ENCODE data around the gene PTPRN2. TPM values are rescaled to one million over a fixed set of nuclear protein-coding genes. Genes with fewer than 3 reads are reported as not detected.

Gene PTPRN2
- total and polyA plus RNA-seq, 2 of the 13 experiments (the other 11 are each of a cell fraction or from before 2014, with no cell fraction given) = 2.5 to 24.2 TPM

DNA sequence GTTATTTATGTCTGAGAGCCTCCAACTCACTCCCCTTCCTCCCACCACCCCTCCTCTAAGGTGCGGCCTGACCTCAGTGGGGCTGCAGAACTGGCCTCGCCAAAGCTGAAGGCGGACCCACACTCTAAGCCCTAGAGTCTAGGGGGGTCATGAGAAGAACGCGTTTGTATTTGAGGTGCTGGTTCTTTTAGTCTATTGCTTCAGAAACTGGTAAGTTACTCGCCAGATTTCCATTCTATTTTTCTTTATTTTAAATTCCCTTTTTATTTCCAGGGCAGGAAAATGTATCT, 893.3 kb downstream of the PTPRN2 start (continued):
- TF ChIP-seq, protein P1, sequence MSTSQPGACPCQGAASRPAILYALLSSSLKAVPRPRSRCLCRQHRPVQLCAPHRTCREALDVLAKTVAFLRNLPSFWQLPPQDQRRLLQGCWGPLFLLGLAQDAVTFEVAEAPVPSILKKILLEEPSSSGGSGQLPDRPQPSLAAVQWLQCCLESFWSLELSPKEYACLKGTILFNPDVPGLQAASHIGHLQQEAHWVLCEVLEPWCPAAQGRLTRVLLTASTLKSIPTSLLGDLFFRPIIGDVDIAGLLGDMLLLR (CRISPR knock-in tag; IDR thresholded peaks at IDR 0.05) = no peak
- TF ChIP-seq SALL1 (CRISPR knock-in tag; IDR thresholded peaks at IDR 0.05) = no peak
- TF ChIP-seq ZNF574 (CRISPR knock-in tag; IDR thresholded peaks at IDR 0.05) = no peak
- no peak for TF ChIP-seq ERF (CRISPR knock-in tag; IDR thresholded peaks at IDR 0.05)
- TF ChIP-seq ZNF619 (CRISPR knock-in tag; IDR thresholded peaks at IDR 0.05) = no peak
- no peak for TF ChIP-seq ZNF12 (CRISPR knock-in tag; IDR thresholded peaks at IDR 0.05)
- no peak for TF ChIP-seq DMTF1 (CRISPR knock-in tag; IDR thresholded peaks at IDR 0.05)
